Activated T-helper 17 cell treated with anti-CD3 and anti-CD28 coated beads, Interleukin-2, amount 50 U/mL, for 72 hours (primary cell): ENCODE measurements around the gene SELENON. TPM values are rescaled to one million over a fixed set of nuclear protein-coding genes. Genes with fewer than 3 reads are reported as not detected.

Experiments used
- ATAC-seq: fragments of 150-1000 bp; cut with Tn5 transposase; replicated peaks from 2 replicates; pipeline ENCODE4 v1.10.0; 2021; ENCODE audit warnings: mild to moderate bottlenecking, moderate library complexity
- H3K27ac Mint-ChIP-seq: one replicate; pipeline ENCODE4 v1.8.0; 2022; ENCODE audit warnings: mixed read lengths
- H3K27me3 Mint-ChIP-seq: one replicate; pipeline ENCODE4 v1.8.0; 2022; ENCODE audit warnings: mixed read lengths
- H3K36me3 Mint-ChIP-seq: one replicate; pipeline ENCODE4 v1.8.0; 2022; ENCODE audit warnings: low read depth, mild to moderate bottlenecking, mixed read lengths
- H3K4me1 Mint-ChIP-seq: one replicate; pipeline ENCODE4 v1.8.0; 2022; ENCODE audit warnings: mixed read lengths
- H3K4me3 Mint-ChIP-seq: one replicate; pipeline ENCODE4 v1.8.0; 2022; ENCODE audit warnings: mild to moderate bottlenecking, mixed read lengths
- H3K9me3 Mint-ChIP-seq: one replicate; pipeline ENCODE4 v1.8.0; 2022; ENCODE audit warnings: mixed read lengths
- total RNA-seq, 2 donors: library from RNA; stranded (reverse); gene quantifications; one replicate each; pipeline ENCODE4 v1.2.3, GENCODE V29; 2022

Gene SELENON, protein sequence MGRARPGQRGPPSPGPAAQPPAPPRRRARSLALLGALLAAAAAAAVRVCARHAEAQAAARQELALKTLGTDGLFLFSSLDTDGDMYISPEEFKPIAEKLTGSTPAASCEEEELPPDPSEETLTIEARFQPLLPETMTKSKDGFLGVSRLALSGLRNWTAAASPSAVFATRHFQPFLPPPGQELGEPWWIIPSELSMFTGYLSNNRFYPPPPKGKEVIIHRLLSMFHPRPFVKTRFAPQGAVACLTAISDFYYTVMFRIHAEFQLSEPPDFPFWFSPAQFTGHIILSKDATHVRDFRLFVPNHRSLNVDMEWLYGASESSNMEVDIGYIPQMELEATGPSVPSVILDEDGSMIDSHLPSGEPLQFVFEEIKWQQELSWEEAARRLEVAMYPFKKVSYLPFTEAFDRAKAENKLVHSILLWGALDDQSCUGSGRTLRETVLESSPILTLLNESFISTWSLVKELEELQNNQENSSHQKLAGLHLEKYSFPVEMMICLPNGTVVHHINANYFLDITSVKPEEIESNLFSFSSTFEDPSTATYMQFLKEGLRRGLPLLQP
- 10 to 100 TPM; 10.2 to 13.2 TPM for total RNA-seq

- H3K9me3 Mint-ChIP-seq: no peaks in the 10 kb centered on the region
- peaks cover 26% of the 10 kb centered on the region for H3K4me1 Mint-ChIP-seq
- peak; percentile 35 for ATAC-seq
- H3K27ac Mint-ChIP-seq: peak within 1 kb of the TSS; percentile 76
- H3K36me3 Mint-ChIP-seq: no peaks in the 10 kb centered on the region
- H3K27me3 Mint-ChIP-seq: no peaks in the 10 kb centered on the region
- H3K4me3 Mint-ChIP-seq: peak within 1 kb of the TSS; percentile 75
Observed at GRCh38 chr1:25799935-25800702, at the start of gene SELENON. Gene SELENON (plus strand): TSS chr1:25800193. CDS start chr1:25800231, 38 bp downstream.

DNA sequence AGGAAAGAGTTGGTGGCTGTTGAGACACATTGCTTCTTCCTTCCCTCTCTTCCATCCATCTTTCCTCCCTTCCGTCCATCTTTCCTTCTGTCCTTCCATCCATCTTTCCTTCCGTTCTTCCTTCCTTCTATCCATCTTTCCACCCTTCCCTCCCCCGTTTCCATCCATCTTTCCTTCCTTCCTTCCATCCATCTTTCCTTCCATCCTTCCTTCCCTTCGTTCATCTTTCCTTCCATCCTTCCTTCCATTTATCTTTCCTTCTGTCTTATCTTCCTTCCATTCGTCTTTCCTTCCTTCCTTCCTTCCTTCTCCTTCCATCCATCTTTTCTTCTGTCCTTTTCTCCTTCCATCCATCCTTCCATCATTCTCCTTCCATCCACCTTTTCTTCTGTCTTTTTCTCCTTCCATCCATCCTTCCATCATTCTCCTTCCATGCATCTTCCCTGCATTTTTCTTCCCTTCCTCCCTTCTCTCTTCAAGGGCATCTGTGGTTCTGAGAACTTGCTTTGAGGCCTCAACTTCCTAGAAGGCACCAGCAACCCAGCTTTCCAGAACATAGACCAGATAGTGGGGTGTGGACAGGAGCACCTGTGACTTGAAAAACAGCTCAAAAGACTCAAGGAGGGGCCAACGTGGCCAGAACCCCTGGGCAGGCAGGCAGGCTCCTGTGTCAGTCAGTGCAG is 48.9 kb upstream of the SELENON start:
- no peaks in the 10 kb centered on the region for H3K9me3 Mint-ChIP-seq
- no peak overlapping the region for H3K27ac Mint-ChIP-seq
- H3K4me1 Mint-ChIP-seq: peaks cover 6% of the 10 kb centered on the region
- H3K27me3 Mint-ChIP-seq: no peaks in the 10 kb centered on the region
- H3K36me3 Mint-ChIP-seq: peaks cover 8% of the 10 kb centered on the region
- no peak for ATAC-seq
- H3K4me3 Mint-ChIP-seq: no peak overlapping the region

- H3K9me3 Mint-ChIP-seq: no peaks in the 10 kb centered on the region
- peaks cover 6% of the 10 kb centered on the region for H3K4me1 Mint-ChIP-seq
- ATAC-seq: no peak
- no peak overlapping the region for H3K4me3 Mint-ChIP-seq
- peaks cover 8% of the 10 kb centered on the region for H3K36me3 Mint-ChIP-seq
- no peaks in the 10 kb centered on the region for H3K27me3 Mint-ChIP-seq
- peak overlapping the region; percentile 28 for H3K27ac Mint-ChIP-seq
Observed at GRCh38 chr1:25754470-25755181, 45.4 kb upstream of the SELENON start.

GRCh38 chr1:25755475-25756125 is 44.4 kb upstream of the SELENON start:
- H3K9me3 Mint-ChIP-seq: no peaks in the 10 kb centered on the region
- no peak for ATAC-seq
- H3K27ac Mint-ChIP-seq: no peak overlapping the region
- no peak overlapping the region for H3K4me3 Mint-ChIP-seq
- peaks cover 8% of the 10 kb centered on the region for H3K36me3 Mint-ChIP-seq
- H3K4me1 Mint-ChIP-seq: peaks cover 6% of the 10 kb centered on the region
- H3K27me3 Mint-ChIP-seq: no peaks in the 10 kb centered on the region

- ATAC-seq: no peak
- Mint-ChIP-seq H3K27ac (peak overlapping the region; percentile 18), H3K4me3 (no peak overlapping the region), H3K4me1 (peaks cover 1% of the 10 kb centered on the region), H3K27me3 (no peaks in the 10 kb centered on the region), H3K36me3 (peaks cover 2% of the 10 kb centered on the region), H3K9me3 (no peaks in the 10 kb centered on the region)
Observed at GRCh38 chr1:25756215-25756614, 43.8 kb upstream of the SELENON start.

DNA sequence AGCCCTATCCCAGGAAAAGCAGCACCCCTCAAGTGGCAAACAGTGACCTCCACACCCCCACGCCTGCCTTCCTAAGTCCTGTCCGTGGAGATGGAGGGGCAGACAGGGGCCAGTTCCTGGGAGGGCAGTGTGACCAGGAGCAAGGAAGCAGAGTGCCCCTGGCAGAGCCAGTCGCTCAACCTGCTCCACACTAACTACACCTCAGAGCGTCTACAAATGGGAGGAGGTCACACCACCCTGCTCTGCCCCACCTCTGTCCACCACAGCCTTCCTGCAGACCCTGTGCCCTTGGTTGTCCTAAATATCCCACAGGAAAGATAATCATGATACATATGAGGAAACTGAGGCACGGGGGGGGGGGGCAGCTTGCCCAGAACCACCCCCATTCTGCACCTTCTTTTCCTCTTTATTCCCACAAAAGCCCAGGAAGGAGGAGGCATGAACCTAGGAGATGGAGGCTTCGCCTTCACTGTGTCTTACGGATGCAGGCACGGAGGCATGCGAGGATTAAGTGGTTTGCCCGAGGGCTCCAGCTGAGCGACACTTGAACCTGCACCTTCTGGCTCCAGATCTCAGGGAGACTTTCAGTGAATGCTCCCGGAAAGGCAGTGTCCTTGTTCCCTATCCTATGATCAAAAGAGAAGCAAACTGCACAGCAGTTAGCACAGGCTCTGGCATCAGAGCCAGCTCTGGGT is 42.7 kb upstream of the SELENON start:
- H3K4me3 Mint-ChIP-seq: no peak overlapping the region
- no peaks in the 10 kb centered on the region for H3K4me1 Mint-ChIP-seq
- H3K36me3 Mint-ChIP-seq: no peaks in the 10 kb centered on the region
- no peaks in the 10 kb centered on the region for H3K9me3 Mint-ChIP-seq
- no peak overlapping the region for H3K27ac Mint-ChIP-seq
- H3K27me3 Mint-ChIP-seq: no peaks in the 10 kb centered on the region
- ATAC-seq: no peak

DNA sequence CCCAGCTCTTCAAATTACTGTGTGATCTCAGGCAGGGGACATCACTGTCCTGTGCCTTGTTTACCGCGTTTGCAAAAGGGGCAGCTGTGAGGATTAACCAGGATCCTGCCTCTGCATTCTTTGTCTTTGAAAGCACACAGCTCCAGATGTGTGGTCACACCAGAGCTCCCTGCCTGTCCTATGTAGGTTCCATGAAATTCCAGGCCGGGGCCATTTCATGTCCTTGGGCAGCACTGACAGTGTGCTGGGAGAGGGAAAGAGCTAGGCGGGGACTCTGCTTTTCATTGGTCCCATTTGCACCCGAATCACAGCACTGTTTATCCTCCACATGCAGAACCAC is 42.2 kb upstream of the SELENON start:
- Mint-ChIP-seq H3K4me3 (no peak overlapping the region), H3K4me1 (no peaks in the 10 kb centered on the region), H3K27ac (no peak overlapping the region), H3K36me3 (no peaks in the 10 kb centered on the region), H3K27me3 (no peaks in the 10 kb centered on the region), H3K9me3 (no peaks in the 10 kb centered on the region)
- no peak for ATAC-seq

DNA sequence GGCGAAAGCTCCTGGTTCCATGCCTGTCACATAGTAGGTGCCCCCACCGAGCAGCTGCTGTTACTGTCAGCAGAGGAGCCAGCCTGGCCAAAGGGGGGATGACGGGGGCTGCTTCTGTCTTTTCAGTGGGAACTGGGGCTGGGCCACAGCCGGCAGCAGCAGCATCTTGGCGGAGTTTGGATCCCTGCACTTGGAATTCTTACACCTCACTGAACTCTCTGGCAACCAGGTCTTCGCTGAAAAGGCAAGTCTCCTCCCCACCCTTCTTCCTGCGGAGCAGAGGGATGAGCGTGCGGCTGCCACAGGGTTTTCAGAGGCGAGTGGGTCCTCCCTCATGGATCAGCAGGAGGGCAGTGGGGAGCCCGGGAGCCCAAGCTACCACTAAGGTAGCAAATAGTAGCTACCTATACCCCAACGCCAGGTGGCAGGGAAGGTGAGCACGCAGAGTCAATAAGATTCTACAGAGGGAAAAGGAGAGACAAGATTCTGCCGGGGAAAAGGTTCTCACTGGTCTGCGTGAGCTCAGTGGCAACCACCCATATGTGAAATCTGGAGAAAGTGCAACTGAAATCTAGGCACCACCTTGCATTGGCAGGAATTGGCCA is 41.4 kb upstream of the SELENON start:
- Mint-ChIP-seq H3K27me3 (no peaks in the 10 kb centered on the region), H3K27ac (no peak overlapping the region), H3K4me1 (no peaks in the 10 kb centered on the region), H3K36me3 (no peaks in the 10 kb centered on the region), H3K9me3 (no peaks in the 10 kb centered on the region), H3K4me3 (no peak overlapping the region)
- no peak for ATAC-seq

DNA sequence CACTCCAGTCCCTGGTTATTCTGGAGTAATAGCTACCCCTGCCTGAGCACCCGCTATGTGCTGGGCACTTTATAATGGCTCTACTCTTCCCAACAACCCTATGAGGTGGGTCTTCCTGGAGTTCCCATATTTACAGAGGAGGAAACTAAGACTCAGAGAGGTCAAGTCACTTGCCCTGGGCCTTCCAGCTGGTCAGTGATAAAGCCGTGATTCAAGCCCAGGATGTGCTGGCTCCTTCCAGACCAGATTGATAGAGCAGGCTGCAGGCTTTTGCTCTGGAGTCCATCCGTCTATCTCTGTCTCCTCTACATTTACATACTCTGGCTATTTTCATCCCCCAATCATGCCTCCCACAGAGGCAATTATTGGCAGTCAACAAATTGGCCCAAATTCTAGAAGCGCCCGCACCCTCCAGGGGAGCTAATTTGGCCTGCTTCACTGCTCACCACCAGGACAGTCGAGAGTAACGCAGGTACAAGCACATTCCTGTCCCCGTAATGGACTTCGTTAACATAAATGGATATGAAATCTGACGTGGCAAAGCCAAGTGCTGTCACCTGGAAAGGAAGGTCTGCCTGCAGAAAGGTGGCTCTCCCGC is 39.8 kb upstream of the SELENON start:
- Mint-ChIP-seq H3K27ac (peak overlapping the region; percentile 51), H3K4me1 (no peaks in the 10 kb centered on the region), H3K4me3 (no peak overlapping the region), H3K27me3 (no peaks in the 10 kb centered on the region), H3K9me3 (no peaks in the 10 kb centered on the region), H3K36me3 (no peaks in the 10 kb centered on the region)
- ATAC-seq: no peak

DNA sequence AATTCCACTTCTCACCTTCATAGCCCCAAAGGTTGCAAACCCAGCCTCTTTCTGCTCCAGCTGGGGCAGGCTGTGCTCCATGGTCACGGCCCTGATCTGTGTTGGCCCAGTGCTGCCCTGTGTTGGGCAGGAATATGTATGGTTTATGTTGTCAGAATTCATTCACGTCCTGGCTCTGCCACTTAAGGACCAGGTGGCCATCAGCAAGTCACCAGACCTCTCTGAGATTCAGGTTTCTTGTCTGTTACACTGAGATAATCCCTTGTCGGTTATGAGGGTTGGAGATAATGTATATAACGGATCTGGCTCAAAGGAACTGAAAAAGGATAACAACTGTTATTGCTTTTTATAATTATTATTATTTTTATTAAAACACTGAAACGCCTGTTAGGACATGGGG is 39.1 kb upstream of the SELENON start:
- Mint-ChIP-seq H3K4me3 (no peak overlapping the region), H3K27ac (no peak overlapping the region), H3K9me3 (no peaks in the 10 kb centered on the region), H3K36me3 (no peaks in the 10 kb centered on the region), H3K4me1 (no peaks in the 10 kb centered on the region), H3K27me3 (no peaks in the 10 kb centered on the region)
- no peak for ATAC-seq

GRCh38 chr1:25763493-25763892 is 36.5 kb upstream of the SELENON start:
- Mint-ChIP-seq H3K4me3 (no peak overlapping the region), H3K4me1 (peaks cover 1% of the 10 kb centered on the region), H3K36me3 (no peaks in the 10 kb centered on the region), H3K9me3 (no peaks in the 10 kb centered on the region), H3K27me3 (no peaks in the 10 kb centered on the region), H3K27ac (no peak overlapping the region)
- no peak for ATAC-seq

- Mint-ChIP-seq H3K36me3 (no peaks in the 10 kb centered on the region), H3K4me1 (peaks cover 14% of the 10 kb centered on the region), H3K4me3 (no peak overlapping the region), H3K9me3 (no peaks in the 10 kb centered on the region), H3K27ac (no peak overlapping the region), H3K27me3 (no peaks in the 10 kb centered on the region)
- ATAC-seq: no peak
Observed at GRCh38 chr1:25765136-25765922, 34.7 kb upstream of the SELENON start.
